ENCODE results near the gene JAK2.

Gene JAK2

GRCh38 chr9:5146241-5146640 is 161.2 kb downstream of the JAK2 start:
- no peak for DNase-seq (ENCODE audit: low spot score)
